ENCODE results near the gene LCOR.

Gene LCOR

GRCh38 chr10:96999337-96999736 lies 167.2 kb downstream of the LCOR start:
- peaks cover 4% of the 10 kb centered on the region for H3K36me3 ChIP-seq
- no peak for TF ChIP-seq CTCF (IDR thresholded peaks at IDR 0.05)
- H3K27ac ChIP-seq: no peak overlapping the region
- H3K4me3 ChIP-seq (ENCODE audit: low read depth in 1 of 2, low read length in 1 of 2): no peak overlapping the region
- no peaks in the 10 kb centered on the region for H3K4me1 ChIP-seq (ENCODE audit: control insufficient read depth in 1 of 2, insufficient read depth in 1 of 2, low read depth in 1 of 2, low read length in 1 of 2)
- no peaks in the 10 kb centered on the region for H3K9me3 ChIP-seq
- H3K27me3 ChIP-seq: no peaks in the 10 kb centered on the region

GRCh38 chr10:96999987-97000386 lies 167.9 kb downstream of the LCOR start:
- Histone ChIP-seq H3K27ac (no peak overlapping the region), H3K4me1 (ENCODE audit: control insufficient read depth in 1 of 2, insufficient read depth in 1 of 2, low read depth in 1 of 2, low read length in 1 of 2) (no peaks in the 10 kb centered on the region), H3K9me3 (no peaks in the 10 kb centered on the region), H3K36me3 (peaks cover 4% of the 10 kb centered on the region), H3K27me3 (no peaks in the 10 kb centered on the region), H3K4me3 (ENCODE audit: low read depth in 1 of 2, low read length in 1 of 2) (no peak overlapping the region)
- TF ChIP-seq CTCF (IDR thresholded peaks at IDR 0.05): no peak

GRCh38 chr10:97000487-97001182 lies 168.5 kb downstream of the LCOR start:
- H3K36me3 ChIP-seq: peaks cover 4% of the 10 kb centered on the region
- H3K9me3 ChIP-seq: no peaks in the 10 kb centered on the region
- H3K4me1 ChIP-seq (ENCODE audit: control insufficient read depth in 1 of 2, insufficient read depth in 1 of 2, low read depth in 1 of 2, low read length in 1 of 2): no peaks in the 10 kb centered on the region
- no peak overlapping the region for H3K4me3 ChIP-seq (ENCODE audit: low read depth in 1 of 2, low read length in 1 of 2)
- TF ChIP-seq CTCF (IDR thresholded peaks at IDR 0.05): no peak
- H3K27me3 ChIP-seq: no peaks in the 10 kb centered on the region
- no peak overlapping the region for H3K27ac ChIP-seq

GRCh38 chr10:97001183-97001991 lies 169.3 kb downstream of the LCOR start:
- no peak overlapping the region for H3K4me3 ChIP-seq (ENCODE audit: low read depth in 1 of 2, low read length in 1 of 2)

GRCh38 chr10:97002670-97003069 lies 170.6 kb downstream of the LCOR start:
- TF ChIP-seq CTCF (IDR thresholded peaks at IDR 0.05): no peak
- no peaks in the 10 kb centered on the region for H3K27me3 ChIP-seq
- peaks cover 2% of the 10 kb centered on the region for H3K9me3 ChIP-seq
- H3K27ac ChIP-seq: no peak overlapping the region
- no peaks in the 10 kb centered on the region for H3K36me3 ChIP-seq
- no peaks in the 10 kb centered on the region for H3K4me1 ChIP-seq (ENCODE audit: control insufficient read depth in 1 of 2, insufficient read depth in 1 of 2, low read depth in 1 of 2, low read length in 1 of 2)
- H3K4me3 ChIP-seq (ENCODE audit: low read depth in 1 of 2, low read length in 1 of 2): no peak overlapping the region

More at GRCh38 chr10:97001183-97001991, 169.3 kb downstream of the LCOR start:
- no peak for TF ChIP-seq CTCF (IDR thresholded peaks at IDR 0.05)
- H3K27me3 ChIP-seq: no peaks in the 10 kb centered on the region
- no peaks in the 10 kb centered on the region for H3K4me1 ChIP-seq (ENCODE audit: control insufficient read depth in 1 of 2, insufficient read depth in 1 of 2, low read depth in 1 of 2, low read length in 1 of 2)
- no peak overlapping the region for H3K27ac ChIP-seq
- peaks cover under 1% of the 10 kb centered on the region for H3K36me3 ChIP-seq
- no peaks in the 10 kb centered on the region for H3K9me3 ChIP-seq
